Activated B cell treated with CpG ODN at 0.5 μM for 24 hours (primary cell): ENCODE data around the gene BEND3. TPM values are rescaled to one million over a fixed set of nuclear protein-coding genes. Genes with fewer than 3 reads are reported as not detected.
"Not testable (repeated sequence)": the region's sequence is repeated elsewhere in the genome, so short reads cannot be mapped to it uniquely, and the experiment has no call there.

Source experiments
- ATAC-seq: fragments of 200-7000 bp; cut with Tn5 transposase; one replicate; pipeline ENCODE4 v1.10.0; 2021; ENCODE audit warnings: low read depth, mild to moderate bottlenecking, moderate library complexity
- CTCF ChIA-PET: fragments of 350-600 bp; sonication (Branson Sonifier 250); formaldehyde crosslinking; loops from one replicate; lab custom pipeline; 2021; ENCODE audit warnings: antibody characterized with exemption; lab: Charles Lee
- POLR2A ChIA-PET: fragments of 350-600 bp; sonication (Branson Sonifier 250); formaldehyde crosslinking; loops from one replicate; lab custom pipeline; 2021; ENCODE audit warnings: antibody characterized with exemption; lab: Charles Lee
- DNase-seq: peaks from one replicate; pipeline ENCODE4 v3.0.0; 2022
- H3K27ac Mint-ChIP-seq: one replicate; pipeline ENCODE4 v1.8.0; 2020; ENCODE audit warnings: mixed read lengths
- H3K27me3 Mint-ChIP-seq: one replicate; pipeline ENCODE4 v1.8.0; 2021; ENCODE audit warnings: mixed read lengths
- H3K36me3 Mint-ChIP-seq: one replicate; pipeline ENCODE4 v1.8.0; 2021; ENCODE audit warnings: low read depth, mixed read lengths
- H3K4me1 Mint-ChIP-seq: one replicate; pipeline ENCODE4 v1.8.0; 2021; ENCODE audit warnings: mixed read lengths
- H3K4me3 Mint-ChIP-seq: one replicate; pipeline ENCODE4 v1.8.0; 2020; ENCODE audit warnings: mild to moderate bottlenecking, mixed read lengths
- H3K9me3 Mint-ChIP-seq: one replicate; pipeline ENCODE4 v1.8.0; 2020; ENCODE audit warnings: mixed read lengths
- intact Hi-C: fragments of 100-400 bp; cut with micrococcal nuclease; formaldehyde crosslinking; loops from one replicate; pipeline ENCODE4 v1.15.1; 2024
- total RNA-seq: library from RNA; stranded (reverse); gene quantifications from 2 replicates; pipeline ENCODE4 v1.2.3, GENCODE V29; 2022
- TF ChIP-seq, protein P1 (sequence below): fragments of 200-600 bp; IDR thresholded peaks from one replicate; pipeline ENCODE4 v1.8.0; 2022; ENCODE audit warnings: antibody characterized with exemption, mild to moderate bottlenecking

The BEND3 gene
- total RNA-seq, 1 donor from 2014 or later = 3.7 TPM

GRCh38 chr6:107101686-107102413, 13.5 kb downstream of the BEND3 start:
- TF ChIP-seq, protein P1, sequence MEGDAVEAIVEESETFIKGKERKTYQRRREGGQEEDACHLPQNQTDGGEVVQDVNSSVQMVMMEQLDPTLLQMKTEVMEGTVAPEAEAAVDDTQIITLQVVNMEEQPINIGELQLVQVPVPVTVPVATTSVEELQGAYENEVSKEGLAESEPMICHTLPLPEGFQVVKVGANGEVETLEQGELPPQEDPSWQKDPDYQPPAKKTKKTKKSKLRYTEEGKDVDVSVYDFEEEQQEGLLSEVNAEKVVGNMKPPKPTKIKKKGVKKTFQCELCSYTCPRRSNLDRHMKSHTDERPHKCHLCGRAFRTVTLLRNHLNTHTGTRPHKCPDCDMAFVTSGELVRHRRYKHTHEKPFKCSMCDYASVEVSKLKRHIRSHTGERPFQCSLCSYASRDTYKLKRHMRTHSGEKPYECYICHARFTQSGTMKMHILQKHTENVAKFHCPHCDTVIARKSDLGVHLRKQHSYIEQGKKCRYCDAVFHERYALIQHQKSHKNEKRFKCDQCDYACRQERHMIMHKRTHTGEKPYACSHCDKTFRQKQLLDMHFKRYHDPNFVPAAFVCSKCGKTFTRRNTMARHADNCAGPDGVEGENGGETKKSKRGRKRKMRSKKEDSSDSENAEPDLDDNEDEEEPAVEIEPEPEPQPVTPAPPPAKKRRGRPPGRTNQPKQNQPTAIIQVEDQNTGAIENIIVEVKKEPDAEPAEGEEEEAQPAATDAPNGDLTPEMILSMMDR = no peak
- DNase-seq (no peak), ATAC-seq (no peak)
- intact Hi-C loops = no loop called here
- POLR2A ChIA-PET = no interaction called here
- Mint-ChIP-seq H3K4me1 (peaks cover 36% of the 10 kb centered on the region), H3K27me3 (no peaks in the 10 kb centered on the region), H3K36me3 (peaks cover 3% of the 10 kb centered on the region), H3K9me3 (no peaks in the 10 kb centered on the region), H3K27ac (no peak overlapping the region), H3K4me3 (no peak overlapping the region)
- CTCF ChIA-PET = no interaction called here

DNA sequence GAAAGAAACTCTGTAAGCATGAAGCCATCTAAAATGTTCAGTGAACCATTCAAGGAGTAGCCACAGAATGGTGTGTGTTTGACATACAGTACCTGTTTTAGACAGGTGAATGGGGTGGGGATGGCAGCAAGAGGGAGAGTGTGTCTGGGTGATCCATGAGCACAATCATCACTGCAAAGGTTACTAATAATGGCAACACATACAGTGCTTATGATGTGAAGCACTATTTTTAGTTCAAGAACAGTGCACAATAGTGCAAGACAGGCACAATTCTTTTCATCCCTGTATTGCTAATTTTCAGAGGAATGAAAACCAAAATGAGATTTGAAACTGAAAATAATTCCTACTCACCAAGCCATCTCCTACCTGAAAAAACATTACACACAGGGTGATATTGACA, 14.1 kb downstream of the BEND3 start:
- intact Hi-C loops = no loop called here
- CTCF ChIA-PET = no interaction called here
- H3K27ac Mint-ChIP-seq = no peak overlapping the region
- H3K36me3 Mint-ChIP-seq = peaks cover 3% of the 10 kb centered on the region
- POLR2A ChIA-PET = no interaction called here
- no peak overlapping the region for H3K4me3 Mint-ChIP-seq
- DNase-seq = no peak
- no peaks in the 10 kb centered on the region for H3K9me3 Mint-ChIP-seq
- H3K27me3 Mint-ChIP-seq = no peaks in the 10 kb centered on the region
- no peak for ATAC-seq
- TF ChIP-seq, protein P1 = no peak
- H3K4me1 Mint-ChIP-seq = peaks cover 36% of the 10 kb centered on the region

DNA sequence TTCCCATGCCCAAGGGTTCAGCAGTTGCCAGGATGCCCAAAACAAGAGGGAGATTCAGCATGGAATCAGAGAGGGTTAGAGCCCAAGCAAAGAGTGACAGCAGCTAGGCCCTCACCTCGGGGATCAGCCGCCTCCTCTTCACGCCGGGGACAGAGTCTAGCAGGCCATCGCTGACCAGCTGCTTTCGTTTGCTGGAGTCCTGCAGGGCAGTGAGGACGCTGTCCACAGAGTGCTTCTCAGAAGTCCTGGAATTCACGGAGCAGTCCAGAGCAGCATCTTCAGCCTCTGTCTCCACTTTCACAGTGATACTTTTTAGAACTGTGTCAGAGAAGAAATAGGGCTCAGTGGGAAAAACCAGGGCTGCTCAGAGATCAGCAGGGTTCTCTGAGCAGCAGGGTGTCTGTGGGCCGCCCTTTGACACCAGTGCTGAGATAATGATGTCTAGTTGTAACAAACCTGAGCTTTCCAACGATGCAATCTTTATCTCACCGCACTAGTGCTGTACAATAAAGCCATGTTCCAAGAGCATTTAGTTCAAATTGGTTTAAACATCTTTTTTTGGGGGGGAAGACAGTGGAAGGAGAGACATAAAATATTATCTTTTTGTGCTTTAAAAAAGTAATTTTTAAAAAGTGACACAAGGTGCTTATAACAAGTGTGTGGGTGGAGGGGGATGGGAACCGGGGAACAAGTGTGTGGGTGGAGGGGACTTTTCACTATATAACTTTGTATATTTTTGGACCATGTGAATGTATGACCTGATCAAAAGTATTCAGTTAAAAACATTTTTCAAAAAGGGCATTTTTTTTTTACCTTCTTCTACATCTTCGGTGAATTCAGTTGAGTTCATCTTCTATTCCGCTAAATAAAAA, 16.6 kb downstream of the BEND3 start:
- intact Hi-C loops = no loop called here
- Mint-ChIP-seq H3K27me3 (no peaks in the 10 kb centered on the region), H3K36me3 (peaks cover 3% of the 10 kb centered on the region), H3K9me3 (no peaks in the 10 kb centered on the region), H3K4me3 (peak overlapping the region; percentile 21), H3K27ac (peak overlapping the region; percentile 16), H3K4me1 (peaks cover 36% of the 10 kb centered on the region)
- DNase-seq (no peak), ATAC-seq (no peak)
- TF ChIP-seq, protein P1 = no peak
- ChIA-PET POLR2A (no interaction called here), CTCF (interaction anchor here (1.1 kb wide), 1 partner anchor 15 kb away, joined by 4 read pairs; no protein-coding TSS in a partner anchor)

DNA sequence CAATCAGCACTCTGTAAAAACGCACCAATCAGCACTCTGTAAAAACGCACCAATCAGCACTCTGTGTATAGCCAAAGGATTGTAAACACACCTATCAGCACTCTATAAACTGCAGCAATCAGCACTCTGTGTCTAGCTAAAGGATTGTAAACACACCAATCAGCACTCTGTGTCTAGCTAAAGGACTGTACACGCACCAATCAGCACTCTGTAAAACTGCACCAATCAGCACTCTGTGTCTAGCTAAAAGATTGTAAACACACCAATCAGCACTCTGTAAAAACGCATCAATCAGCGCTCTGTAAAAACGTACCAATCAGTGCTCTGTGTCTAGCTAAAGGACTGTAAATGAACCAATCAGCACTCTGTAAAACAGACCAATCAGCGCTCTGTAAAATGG, 30.9 kb downstream of the BEND3 start:
- H3K4me1 Mint-ChIP-seq, DNase-seq, ATAC-seq, H3K27ac Mint-ChIP-seq, CTCF ChIA-PET, H3K9me3 Mint-ChIP-seq, H3K4me3 Mint-ChIP-seq, H3K27me3 Mint-ChIP-seq: not testable (repeated sequence)
- intact Hi-C loops = loop anchor here (5.0 kb wide), 1 partner anchor 33 kb away; the partner anchor contains the start of gene BEND3
- H3K36me3 Mint-ChIP-seq = peaks cover 10% of the 10 kb centered on the region
- POLR2A ChIA-PET = interaction anchor here (0.6 kb wide), 1 partner anchor 55 kb away, joined by 3 read pairs; no protein-coding TSS in a partner anchor

DNA sequence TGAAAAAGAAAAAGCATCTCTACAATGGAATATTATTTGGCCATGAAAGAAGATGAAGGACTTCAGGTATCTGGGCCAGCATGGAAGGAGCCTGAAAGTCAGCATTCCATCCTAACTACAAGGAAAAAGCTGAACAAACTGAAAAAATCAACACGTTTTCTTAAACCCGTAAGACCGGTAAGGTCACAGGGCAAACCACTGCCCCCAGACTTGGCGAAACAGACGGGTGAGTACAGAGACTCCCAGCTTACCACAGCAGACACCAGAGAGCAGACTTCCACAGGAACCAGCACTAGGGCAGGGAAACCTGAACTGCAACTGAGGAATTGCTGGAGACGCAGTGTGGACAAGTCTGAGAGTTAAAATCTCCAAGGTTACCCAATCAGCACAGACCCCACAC, 31.4 kb downstream of the BEND3 start:
- ATAC-seq = no peak
- Mint-ChIP-seq H3K27ac (no peak overlapping the region), H3K4me1 (peaks cover 6% of the 10 kb centered on the region), H3K36me3 (peaks cover 10% of the 10 kb centered on the region), H3K4me3 (no peak overlapping the region), H3K27me3 (no peaks in the 10 kb centered on the region), H3K9me3 (no peaks in the 10 kb centered on the region)
- TF ChIP-seq, protein P1 = no peak
- intact Hi-C loops = loop anchor here (5.0 kb wide), 1 partner anchor 33 kb away; the partner anchor contains the start of gene BEND3
- no peak for DNase-seq
- POLR2A ChIA-PET = no interaction called here
- CTCF ChIA-PET = no interaction called here
